H1 (cell line): Measurements from ENCODE around the gene THYN1. TPM values are rescaled to one million over a fixed set of nuclear protein-coding genes. Genes with fewer than 3 reads are reported as not detected.
A peak's percentile ranks its signal among the peaks of the same experiment; 100 is the strongest.

Experiments
- ATF3 ChIP-seq: IDR thresholded peaks from 2 replicates; pipeline ENCODE4 v1.6.1; 2011; ENCODE audit warnings: low read depth, mild to moderate bottlenecking, low read length; ENCODE audit not compliant: insufficient read depth
- BACH1 ChIP-seq: IDR thresholded peaks from 2 replicates; pipeline ENCODE4 v1.6.1; 2012; ENCODE audit warnings: low read length, improper control_type of control experiment
- BRCA1 ChIP-seq: IDR thresholded peaks from 2 replicates; pipeline ENCODE4 v1.6.1; 2012; ENCODE audit warnings: low read depth, low read length, improper control_type of control experiment
- CBX5 ChIP-seq: fragments of 300-800, 300-1000 bp; sonication (generic); IDR thresholded peaks from 2 replicates; pipeline ENCODE4 v1.7.1; 2016; ENCODE audit warnings: antibody characterized with exemption, low read length, low read depth
- CBX8 ChIP-seq: fragments of 300-800, 300-1000 bp; sonication (generic); IDR thresholded peaks from 2 replicates; pipeline ENCODE4 v1.7.1; 2016; ENCODE audit warnings: low read depth, low read length, borderline replicate concordance
- CEBPB ChIP-seq: IDR thresholded peaks from 2 replicates; pipeline ENCODE4 v1.6.1; 2012; ENCODE audit warnings: low read depth, low read length
- CHD2 ChIP-seq: IDR thresholded peaks from 2 replicates; pipeline ENCODE4 v1.6.1; 2012; ENCODE audit warnings: low read length, improper control_type of control experiment
- CREB1 ChIP-seq: IDR thresholded peaks from 2 replicates; pipeline ENCODE4 v1.6.1; 2012; ENCODE audit warnings: inconsistent platforms
- CTBP2 ChIP-seq: IDR thresholded peaks from 2 replicates; pipeline ENCODE4 v1.7.0; 2011; ENCODE audit warnings: borderline replicate concordance, mild to moderate bottlenecking, moderate library complexity, mixed read lengths, low read length; ENCODE audit not compliant: insufficient read depth, insufficient read length
- E2F6 ChIP-seq: IDR thresholded peaks from 2 replicates; pipeline ENCODE4 v1.6.1; 2012; ENCODE audit warnings: inconsistent platforms
- EP300 ChIP-seq, 2 experiments: IDR thresholded peaks; 1 replicate in 1 of 2; 2 replicates in 1 of 2; pipeline ENCODE4 v1.6.1; 2011 to 2012; ENCODE audit warnings: low read depth in 2 of 2, low read length in 2 of 2, mild to moderate bottlenecking in 2 of 2, borderline replicate concordance in 1 of 2, inconsistent platforms in 1 of 2, moderate library complexity in 1 of 2
- JUN ChIP-seq: IDR thresholded peaks from 2 replicates; pipeline ENCODE4 v1.6.1; 2011; ENCODE audit warnings: low read depth, mild to moderate bottlenecking, improper control_type of control experiment, low read length
- KDM4A ChIP-seq: IDR thresholded peaks from one replicate; pipeline ENCODE4 v1.7.1; 2012; ENCODE audit warnings: low read depth, mild to moderate bottlenecking, moderate library complexity, low read length, inconsistent platforms; ENCODE audit not compliant: severe bottlenecking
- KDM5A ChIP-seq: fragments of 200-600 bp; IDR thresholded peaks from 2 replicates; pipeline ENCODE4 v1.7.1; 2012; ENCODE audit warnings: mild to moderate bottlenecking, low read length, inconsistent platforms, mixed read lengths
- NRF1 ChIP-seq: IDR thresholded peaks from 2 replicates; pipeline ENCODE4 v1.6.1; 2011; ENCODE audit warnings: mild to moderate bottlenecking, low read depth, low read length, improper control_type of control experiment
- POU5F1 ChIP-seq: IDR thresholded peaks from 2 replicates; pipeline ENCODE4 v1.6.1; 2011; ENCODE audit warnings: low read depth, mild to moderate bottlenecking, low read length, moderate library complexity
- RNF2 ChIP-seq: fragments of 200-900, 300-1000 bp; sonication (generic); IDR thresholded peaks from 2 replicates; pipeline ENCODE4 v1.7.1; 2016; ENCODE audit warnings: borderline replicate concordance, low read depth, mild to moderate bottlenecking, antibody characterized with exemption, low read length; ENCODE audit not compliant: poor library complexity, severe bottlenecking; ENCODE audit errors: missing control alignments
- SAP30 ChIP-seq: fragments of 300-600 bp; sonication (generic); IDR thresholded peaks from 2 replicates; pipeline ENCODE4 v1.7.1; 2012; ENCODE audit warnings: low read length, moderate library complexity, mild to moderate bottlenecking, inconsistent platforms; ENCODE audit not compliant: insufficient read depth, insufficient replicate concordance
- SIX5 ChIP-seq: IDR thresholded peaks from 2 replicates; pipeline ENCODE4 v1.6.1; 2011; ENCODE audit warnings: mild to moderate bottlenecking, low read depth, low read length
- SP1 ChIP-seq: IDR thresholded peaks from 2 replicates; pipeline ENCODE4 v1.6.1; 2011; ENCODE audit warnings: low read depth, low read length
- SP2 ChIP-seq: IDR thresholded peaks from 2 replicates; pipeline ENCODE4 v1.6.1; 2012; ENCODE audit warnings: mild to moderate bottlenecking, low read length, inconsistent platforms
- SP4 ChIP-seq: IDR thresholded peaks from 2 replicates; pipeline ENCODE4 v1.6.1; 2012; ENCODE audit warnings: low read length, inconsistent platforms
- TAF1 ChIP-seq: IDR thresholded peaks from 2 replicates; pipeline ENCODE4 v1.6.1; 2011; ENCODE audit warnings: mild to moderate bottlenecking, low read depth, low read length
- YY1 ChIP-seq: IDR thresholded peaks from 2 replicates; pipeline ENCODE4 v1.6.1; 2011; ENCODE audit warnings: low read depth, mild to moderate bottlenecking, low read length
- polyA plus RNA-seq, 7 experiments: library from polyadenylated mRNA; depleted of rRNA in 3 of 7; stranded (reverse) in 5 of 7; unstranded in 2 of 7; fragments of >200 nt in 5 of 7; fragments of 200-250 nt in 2 of 7; gene quantifications; 1 replicate in 5 of 7; 2 replicates in 1 of 7; 4 replicates in 1 of 7; pipeline versions ENCODE4 v1.2.1 to v1.2.3, GENCODE V29; 2011 to 2013; ENCODE audit warnings: missing spikeins in 2 of 7, mixed read lengths in 2 of 7
- total RNA-seq: library from RNA; stranded (reverse); fragmentation: NEBNext Ultra II Directional; extraction: Animal tissue kit (Norgen Biotek cat#: 25700); gene quantifications from 2 replicates; pipeline ENCODE4 v1.2.1, GENCODE V29; 2021

Gene THYN1
- total and polyA plus RNA-seq, 2 of the 8 experiments (the other 6 are each of a cell fraction or from before 2014, with no cell fraction given), result 77.3 to 95.1 TPM

- no peak for TF ChIP-seq SIX5
- no peak for TF ChIP-seq SP1
- TF ChIP-seq BRCA1, result no peak
- no peak; the same call in 1 of the 2 replicates for TF ChIP-seq TAF1
- no peak for TF ChIP-seq JUN
- no peak for TF ChIP-seq SP2
- no peak for TF ChIP-seq CEBPB
- no peak for TF ChIP-seq CREB1
- TF ChIP-seq BACH1, result no peak
- TF ChIP-seq ATF3, result no peak
- no peak for TF ChIP-seq SP4
- TF ChIP-seq EP300 (IDR thresholded peaks at IDR 0.05; ENCODE audit: borderline replicate concordance in 1 of 2, low read depth in 2 of 2, low read length in 2 of 2), result no peak
- TF ChIP-seq CBX5, result no peak
- no peak for TF ChIP-seq CTBP2
- peak; percentile 67 for TF ChIP-seq E2F6
- no peak for TF ChIP-seq CBX8
- TF ChIP-seq POU5F1, result no peak
- peak; percentile 16 for TF ChIP-seq SAP30
- TF ChIP-seq YY1, result 0 out of 2 replicates have a peak, but pooled peaks have one; percentile 4
- no peak for TF ChIP-seq KDM4A
- TF ChIP-seq KDM5A, result no peak
- TF ChIP-seq RNF2, result no peak
- no peak for TF ChIP-seq NRF1
- no peak for TF ChIP-seq CHD2
Measured at GRCh38 chr11:134277183-134278001, 24.2 kb upstream of the THYN1 start (continued).
